Smooth muscle cell (in vitro differentiated cells): ENCODE results near the gene CCL21. TPM values are rescaled to one million over a fixed set of nuclear protein-coding genes. Genes with fewer than 3 reads are reported as not detected.

Experiments
- DNase-seq: peaks from one replicate; lab custom pipeline; 2025; ENCODE audit not compliant: unreplicated experiment; lab: John Stamatoyannopoulos, UW
- H2AFZ ChIP-seq: fragments of 200-600 bp; sonication (generic); 2 replicates; pipeline ENCODE4 v1.6.0; 2016; ENCODE audit warnings: antibody characterized with exemption, low read depth, mild to moderate bottlenecking
- H3F3A ChIP-seq: fragments of 200-600 bp; sonication (generic); 2 replicates; pipeline ENCODE4 v1.6.0; 2017; ENCODE audit warnings: antibody characterized with exemption, low read depth
- H3K27ac ChIP-seq: fragments of 200-600 bp; sonication (generic); 2 replicates; pipeline ENCODE4 v1.5.1; 2016; ENCODE audit warnings: low read depth, mild to moderate bottlenecking
- H3K27me3 ChIP-seq: fragments of 200-600 bp; sonication (generic); 2 replicates; pipeline ENCODE4 v1.6.1; 2016; ENCODE audit warnings: low read depth, mild to moderate bottlenecking
- H3K36me3 ChIP-seq: fragments of 200-600 bp; sonication (generic); 2 replicates; pipeline ENCODE4 v1.5.1; 2016; ENCODE audit warnings: low read depth
- H3K4me1 ChIP-seq: fragments of 200-600 bp; sonication (generic); 2 replicates; pipeline ENCODE4 v1.5.1; 2016; ENCODE audit warnings: low read depth
- H3K4me2 ChIP-seq: fragments of 200-600 bp; sonication (generic); 2 replicates; pipeline ENCODE4 v1.6.0; 2016; ENCODE audit warnings: mild to moderate bottlenecking
- H3K4me3 ChIP-seq: fragments of 200-600 bp; sonication (generic); 2 replicates; pipeline ENCODE4 v1.5.1; 2016; ENCODE audit warnings: mild to moderate bottlenecking
- H3K79me2 ChIP-seq: fragments of 200-600 bp; sonication (generic); 2 replicates; pipeline ENCODE4 v1.6.0; 2016; ENCODE audit warnings: low read depth, mild to moderate bottlenecking
- H3K9ac ChIP-seq: fragments of 200-600 bp; sonication (generic); 2 replicates; pipeline ENCODE4 v1.6.0; 2016; ENCODE audit warnings: low read depth
- H3K9me3 ChIP-seq: fragments of 200-600 bp; sonication (generic); replicated peaks from 2 replicates; pipeline ENCODE4 v1.5.1; 2016; ENCODE audit warnings: low read depth
- H4K20me1 ChIP-seq: fragments of 200-600 bp; sonication (generic); 2 replicates; pipeline ENCODE4 v1.6.0; 2016; ENCODE audit warnings: low read depth
- CTCF ChIP-seq: fragments of 200-600 bp; sonication (generic); IDR thresholded peaks from 2 replicates; pipeline ENCODE4 v1.5.1; 2017; ENCODE audit warnings: borderline replicate concordance, mild to moderate bottlenecking, antibody characterized with exemption; ENCODE audit not compliant: insufficient read depth, poor library complexity, severe bottlenecking
- WGBS: methylation state at CpG from one replicate; pipeline ENCODE4 v1.1.7; 2016; ENCODE audit warnings: low lambda C conversion rate; 5-methylcytosine and 5-hydroxymethylcytosine counted together
- polyA plus RNA-seq: library from polyadenylated mRNA; unstranded; fragments of >200 nt; fragmentation: Nextera tagmentation; extraction: Ambion mirVana; gene quantifications from 2 replicates; pipeline ENCODE4 v1.2.1, GENCODE V29; 2016
- total RNA-seq: library from RNA; depleted of rRNA; stranded (reverse); fragments of >200 nt; gene quantifications from 2 replicates; pipeline ENCODE4 v1.2.3, GENCODE V29; 2014

CCL21 gene
- total and polyA plus RNA-seq, 2 experiments from 2014 or later: not detected

GRCh38 chr9:34688329-34689115 is 21.4 kb downstream of the CCL21 start:
- no peaks in the 10 kb centered on the region for H3K36me3 ChIP-seq
- no peak overlapping the region for H2AFZ ChIP-seq
- no peak for TF ChIP-seq CTCF
- H3K79me2 ChIP-seq: no peaks in the 10 kb centered on the region
- no peaks in the 10 kb centered on the region for H4K20me1 ChIP-seq
- H3K9ac ChIP-seq: no peak overlapping the region
- H3K27me3 ChIP-seq: no peaks in the 10 kb centered on the region
- H3K4me2 ChIP-seq: no peak overlapping the region
- no peaks in the 10 kb centered on the region for H3F3A ChIP-seq
- WGBS: 94% methylated on average over 5 of the region's 5 CpGs
- H3K27ac ChIP-seq: no peak overlapping the region
- H3K4me3 ChIP-seq: no peak overlapping the region
- no peaks in the 10 kb centered on the region for H3K9me3 ChIP-seq
- no peaks in the 10 kb centered on the region for H3K4me1 ChIP-seq
- no peak for DNase-seq

- H3K9ac ChIP-seq: no peak overlapping the region
- no peaks in the 10 kb centered on the region for H3K79me2 ChIP-seq
- no peak overlapping the region for H2AFZ ChIP-seq
- H3K4me3 ChIP-seq: no peak overlapping the region
- TF ChIP-seq CTCF: no peak
- no peaks in the 10 kb centered on the region for H4K20me1 ChIP-seq
- no peaks in the 10 kb centered on the region for H3F3A ChIP-seq
- 94% methylated on average over 10 of the region's 10 CpGs for WGBS
- DNase-seq: no peak
- no peak overlapping the region for H3K4me2 ChIP-seq
- H3K36me3 ChIP-seq: no peaks in the 10 kb centered on the region
- no peaks in the 10 kb centered on the region for H3K27me3 ChIP-seq
- no peak overlapping the region for H3K27ac ChIP-seq
- no peaks in the 10 kb centered on the region for H3K9me3 ChIP-seq
- H3K4me1 ChIP-seq: no peaks in the 10 kb centered on the region
Observed at GRCh38 chr9:34687276-34688030, 22.5 kb downstream of the CCL21 start.

- no peaks in the 10 kb centered on the region for H3K36me3 ChIP-seq
- H3F3A ChIP-seq: no peaks in the 10 kb centered on the region
- no peak overlapping the region for H3K4me2 ChIP-seq
- no peak for DNase-seq
- WGBS: 92% methylated on average over 1 of the region's 1 CpG
- no peak overlapping the region for H2AFZ ChIP-seq
- no peaks in the 10 kb centered on the region for H3K4me1 ChIP-seq
- H4K20me1 ChIP-seq: no peaks in the 10 kb centered on the region
- H3K4me3 ChIP-seq: no peak overlapping the region
- no peak overlapping the region for H3K27ac ChIP-seq
- H3K9ac ChIP-seq: no peak overlapping the region
- no peaks in the 10 kb centered on the region for H3K27me3 ChIP-seq
- H3K9me3 ChIP-seq: no peaks in the 10 kb centered on the region
- H3K79me2 ChIP-seq: no peaks in the 10 kb centered on the region
- no peak for TF ChIP-seq CTCF
Observed at GRCh38 chr9:34686732-34687131, 23.2 kb downstream of the CCL21 start.
